Kidney (tissue), 14 donors: ENCODE results near the gene SMAD3. TPM values are rescaled to one million over a fixed set of nuclear protein-coding genes. Genes with fewer than 3 reads are reported as not detected.

ENCODE experiments used
- DNase-seq, 5 donors: peaks; one replicate each; pipeline ENCODE4 v3.0.0-alpha.2; 2013 to 2020
- FAIRE-seq: peaks from 2 replicates; lab custom pipeline; 2012; peaks lifted over from hg19 to GRCh38; lab: Jason Lieb, UNC
- H3K27ac ChIP-seq, 2 donors: one replicate each; pipeline ENCODE4 v1.7.0; 2013; ENCODE audit warnings: low read depth in 2 of 2, low read length in 2 of 2, inconsistent platforms in 1 of 2
- H3K27me3 ChIP-seq: one replicate; pipeline ENCODE4 v1.7.1; 2013; ENCODE audit warnings: low read length, inconsistent platforms; ENCODE audit not compliant: control insufficient read depth, insufficient read depth
- H3K36me3 ChIP-seq, 3 donors: one replicate each; pipeline versions ENCODE4 v1.7.0 to v1.7.1; 2013; ENCODE audit warnings: low read length in 3 of 3, control low read depth in 1 of 3, inconsistent platforms in 1 of 3; ENCODE audit not compliant: insufficient read depth in 3 of 3, control insufficient read depth in 2 of 3
- H3K4me1 ChIP-seq, 3 donors: one replicate each; pipeline versions ENCODE4 v1.7.0 to v1.7.1; 2013; ENCODE audit warnings: low read length in 3 of 3, inconsistent platforms in 1 of 3, low read depth in 1 of 3; ENCODE audit not compliant: control insufficient read depth in 2 of 3, insufficient read depth in 2 of 3
- H3K4me3 ChIP-seq, 3 donors: one replicate each; pipeline versions ENCODE4 v1.7.0 to v1.8.1; 2013; ENCODE audit warnings: low read length in 3 of 3, control low read depth in 1 of 3, inconsistent platforms in 1 of 3
- H3K9ac ChIP-seq, 3 donors: one replicate each; pipeline versions ENCODE4 v1.7.0 to v1.7.1; 2013; ENCODE audit warnings: low read length in 3 of 3, control low read depth in 1 of 3, inconsistent platforms in 1 of 3
- H3K9me3 ChIP-seq, 3 donors: one replicate each; pipeline versions ENCODE4 v1.7.0 to v1.7.1; 2013; ENCODE audit warnings: low read length in 3 of 3, control low read depth in 1 of 3, inconsistent platforms in 1 of 3; ENCODE audit not compliant: control insufficient read depth in 2 of 3, insufficient read depth in 1 of 3
- CTCF ChIP-seq: IDR thresholded peaks from 3 replicates; pipeline ENCODE4 v1.5.1; 2012; ENCODE audit warnings: mild to moderate bottlenecking, moderate library complexity, borderline replicate concordance; ENCODE audit not compliant: insufficient read depth; ENCODE audit errors: extremely low read depth
- intact Hi-C: fragments of 100-400 bp; cut with DNase I; formaldehyde crosslinking; loops from one replicate; pipeline ENCODE4 v1.11.1; 2022
- polyA plus RNA-seq: library from polyadenylated mRNA; stranded (reverse); fragments of 350-450 nt; fragmentation: Illumina TruSeq; extraction: RNeasy Lipid Tissue Mini Kit (QIAGEN cat#74804); gene quantifications from one replicate; pipeline ENCODE4 v1.2.3, GENCODE V29; 2014; ENCODE audit warnings: low read depth, low replicate concordance; ENCODE audit not compliant: insufficient read depth
- total RNA-seq: library from RNA; stranded (reverse); fragmentation: NEBNext Ultra II Directional; extraction: Animal tissue kit (Norgen Biotek cat#: 25700); gene quantifications from one replicate; pipeline ENCODE4 v1.2.1, GENCODE V29; 2021
- donor health status: control.
- donor health status: control.
- donor health status: control.
- donor health status: control.
- donor health status: control.
- donor health status: DM: yes; HTN: yes; CAD: no.
- donor health status: Normal renal cell carcinoma (clear cell type).

SMAD3 gene
- total and polyA plus RNA-seq, 2 donors from 2014 or later = 10.1 to 58.2 TPM

GRCh38 chr15:67085237-67085817 lies 19.9 kb downstream of the SMAD3 start:
- no peak for FAIRE-seq
- no peak overlapping the region for H3K27ac ChIP-seq
- no peak overlapping the region for H3K9ac ChIP-seq
- H3K9me3 ChIP-seq = no peaks in the 10 kb centered on the region
- peaks cover 2 to 50% (median 49%) of the 10 kb centered on the region in 3 donors for H3K4me1 ChIP-seq
- no peaks in the 10 kb centered on the region for H3K27me3 ChIP-seq
- TF ChIP-seq CTCF = no peak
- intact Hi-C loops = no loop called here
- DNase-seq = no peak
- no peak overlapping the region for H3K4me3 ChIP-seq
- H3K36me3 ChIP-seq = peaks cover 0 to 2% (median 0%) of the 10 kb centered on the region in 3 donors

- Histone ChIP-seq H3K9me3 (no peaks in the 10 kb centered on the region), H3K27ac (no peak overlapping the region), H3K36me3 (peaks cover 0 to 2% (median 0%) of the 10 kb centered on the region in 3 donors), H3K4me1 (peaks cover 4 to 49% (median 46%) of the 10 kb centered on the region in 3 donors), H3K9ac (peak overlapping the region in 1 of 3 donors; percentile 12), H3K27me3 (no peaks in the 10 kb centered on the region), H3K4me3 (no peak overlapping the region)
- intact Hi-C loops = no loop called here
- DNase-seq (no peak), FAIRE-seq (no peak)
- TF ChIP-seq CTCF = no peak
Measured at GRCh38 chr15:67085818-67086636, 20.6 kb downstream of the SMAD3 start.

GRCh38 chr15:67086637-67086914 lies 21.2 kb downstream of the SMAD3 start:
- FAIRE-seq (no peak), DNase-seq (no peak)
- no peak overlapping the region for H3K27ac ChIP-seq
- H3K4me3 ChIP-seq = no peak overlapping the region
- H3K9ac ChIP-seq = peak overlapping the region in 1 of 3 donors; percentile 12
- H3K27me3 ChIP-seq = no peaks in the 10 kb centered on the region
- H3K9me3 ChIP-seq = no peaks in the 10 kb centered on the region
- peaks cover 4 to 44% (median 44%) of the 10 kb centered on the region in 3 donors for H3K4me1 ChIP-seq
- intact Hi-C loops = no loop called here
- peaks cover 0 to 2% (median 0%) of the 10 kb centered on the region in 3 donors for H3K36me3 ChIP-seq
- no peak for TF ChIP-seq CTCF
